Stimulated activated CD8-positive, alpha-beta memory T cell treated with anti-CD3 and anti-CD28 coated beads, Interleukin-7, amount 100 ng/mL, for 4 hours (primary cell): ENCODE results near the gene RABGGTA.
"Not testable (repeated sequence)": the region's sequence is repeated elsewhere in the genome, so short reads cannot be mapped to it uniquely, and the experiment has no call there.

Experiments used
- DNase-seq, 2 donors: peaks; one replicate each; pipeline ENCODE4 v3.0.0-alpha.2; 2020; ENCODE audit warnings: low read depth in 2 of 2

RABGGTA gene

DNA sequence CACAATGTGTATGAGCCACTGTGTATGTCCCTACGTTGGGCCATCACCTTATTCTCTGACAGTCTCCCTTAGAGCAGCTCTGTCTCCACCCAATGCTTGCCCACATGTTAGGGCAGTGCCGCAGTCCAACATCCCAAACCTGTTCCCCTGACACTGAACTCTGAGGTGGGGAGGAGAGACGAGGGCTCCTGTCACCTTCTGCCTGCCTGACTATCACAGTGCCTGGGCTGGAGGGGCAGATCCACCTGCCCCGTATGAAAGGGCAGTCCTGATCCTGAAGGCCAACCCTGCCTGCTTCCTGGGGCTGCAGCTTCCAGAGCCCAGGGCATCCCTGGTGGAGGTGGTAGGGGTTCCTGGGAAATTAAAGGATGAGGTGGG, 10.6 kb downstream of the RABGGTA start:
- DNase-seq: no peak

DNA sequence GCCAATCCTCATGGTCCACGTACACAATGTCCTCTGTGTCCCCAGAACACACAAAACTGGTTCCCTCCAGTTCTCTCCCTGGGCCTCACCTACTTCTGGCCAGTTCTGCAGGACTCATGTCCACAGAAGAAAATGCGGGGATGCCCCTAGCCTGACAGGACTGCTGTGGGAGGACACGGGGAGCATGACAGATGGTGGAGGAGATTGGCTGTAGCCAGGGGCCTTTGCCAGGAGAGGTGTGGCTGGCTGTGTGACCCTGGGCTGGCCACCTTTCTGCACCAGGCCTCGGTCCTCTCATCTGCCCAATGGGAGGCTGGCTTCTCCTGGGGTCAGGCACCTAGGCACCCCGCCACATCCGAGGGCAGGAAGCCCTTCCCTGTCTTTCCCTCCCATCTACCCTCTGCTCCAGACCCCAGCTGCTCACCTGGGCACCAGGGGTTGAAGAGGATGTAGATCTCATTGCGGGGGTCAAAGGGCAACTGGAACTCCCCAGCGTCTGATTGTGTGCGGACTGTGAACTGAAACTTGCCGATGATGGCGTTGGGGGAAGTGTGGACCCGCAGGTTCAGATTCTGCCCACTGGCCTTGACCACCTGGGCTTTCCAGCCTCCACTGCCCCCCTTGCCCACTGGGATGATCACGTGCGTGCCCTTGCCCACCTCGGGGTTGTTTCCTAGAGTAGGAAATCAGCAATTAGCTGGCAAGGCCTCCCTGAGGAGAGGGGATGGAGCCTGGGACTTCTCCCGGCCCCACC, 11.2 kb downstream of the RABGGTA start:
- DNase-seq: no peak

DNA sequence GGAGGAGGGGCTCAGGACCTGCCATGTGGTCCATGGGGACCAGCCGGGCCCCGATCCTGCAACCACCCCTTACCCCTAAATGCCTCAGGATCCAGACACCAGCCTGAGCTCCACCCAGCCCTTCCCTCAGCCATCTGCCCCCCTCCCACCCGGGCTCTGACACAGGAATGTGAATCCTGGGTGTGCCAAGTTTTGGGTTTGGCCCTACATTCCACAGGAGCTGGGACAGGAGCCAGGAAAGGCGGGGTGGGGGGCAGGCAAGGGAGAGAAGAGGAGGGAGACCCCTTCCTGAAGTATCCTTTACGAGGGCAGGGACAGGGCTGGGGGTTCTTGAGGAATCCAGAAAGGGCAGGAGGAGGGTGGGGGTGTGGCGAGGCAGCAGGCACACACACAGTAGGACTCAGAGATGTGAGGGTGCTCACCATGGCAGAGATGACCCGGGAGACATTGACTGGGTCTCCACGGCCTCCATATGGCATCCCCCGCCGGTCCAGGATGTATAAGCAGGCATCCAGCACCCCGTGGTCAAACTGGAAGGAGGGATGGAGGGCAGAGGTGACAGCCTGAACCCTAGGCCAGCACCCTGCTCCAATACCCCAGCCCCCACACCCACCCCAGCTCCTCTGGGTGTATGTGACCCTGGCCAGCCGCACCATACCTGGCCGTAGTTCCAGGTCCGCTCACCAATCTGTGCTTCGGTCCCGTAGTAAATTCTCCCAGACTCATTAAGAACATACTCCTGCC, 11.9 kb downstream of the RABGGTA start:
- no peak for DNase-seq

DNA sequence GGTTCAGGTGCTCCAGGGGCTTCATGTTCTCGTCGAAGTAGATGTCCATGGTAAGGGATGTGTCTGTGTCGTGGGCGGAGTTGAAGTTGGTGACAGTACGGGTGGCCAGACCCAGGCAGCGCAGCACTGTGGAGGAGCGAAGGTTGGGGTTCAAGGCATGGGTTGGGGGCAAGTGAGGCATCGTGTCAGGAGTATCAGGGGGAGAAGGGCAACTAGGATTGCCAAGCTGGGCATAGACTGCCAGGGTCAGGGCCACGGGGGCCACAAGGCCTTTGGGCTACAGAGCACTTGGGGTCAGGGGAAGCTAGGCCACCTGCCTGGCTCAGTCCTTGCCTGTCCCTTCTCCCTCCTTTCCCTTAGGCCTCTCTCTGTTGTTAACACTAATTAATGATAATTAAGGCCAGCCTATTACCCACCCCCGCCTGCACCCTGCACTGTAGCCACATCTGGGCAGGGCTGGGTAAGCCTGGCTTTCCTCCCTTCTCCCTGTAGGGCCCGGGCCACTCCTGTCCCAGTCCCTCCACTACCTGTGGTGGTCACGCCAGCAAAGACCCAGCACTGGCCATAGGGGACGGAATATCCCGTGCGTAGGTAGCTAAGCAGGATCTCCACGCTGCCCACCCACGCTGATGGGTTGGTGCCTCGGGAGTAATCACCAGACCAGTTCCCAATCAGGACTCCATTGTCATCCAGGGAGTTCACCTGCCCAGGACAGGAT, 12.7 kb downstream of the RABGGTA start:
- DNase-seq: no peak

DNA sequence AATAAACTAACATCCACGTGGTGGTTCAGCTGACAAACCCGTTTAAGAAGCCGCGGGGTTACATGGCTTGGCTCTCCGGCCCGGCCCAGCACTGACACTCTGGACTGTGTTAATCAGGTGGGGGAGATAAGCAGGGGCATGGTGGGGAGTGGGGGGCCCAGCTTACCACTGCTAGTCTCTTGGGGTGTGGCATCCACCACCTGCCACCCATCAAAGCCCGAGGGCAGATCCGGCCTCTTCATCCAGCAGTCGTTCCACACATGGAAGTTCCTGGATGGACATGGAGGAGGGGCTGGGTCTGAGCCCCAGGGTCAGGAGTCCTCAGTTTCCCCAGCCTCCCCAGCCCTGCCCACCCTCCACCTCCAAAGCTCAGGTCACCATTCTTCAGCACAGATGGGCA, 13.3 kb downstream of the RABGGTA start:
- no peak for DNase-seq

DNA sequence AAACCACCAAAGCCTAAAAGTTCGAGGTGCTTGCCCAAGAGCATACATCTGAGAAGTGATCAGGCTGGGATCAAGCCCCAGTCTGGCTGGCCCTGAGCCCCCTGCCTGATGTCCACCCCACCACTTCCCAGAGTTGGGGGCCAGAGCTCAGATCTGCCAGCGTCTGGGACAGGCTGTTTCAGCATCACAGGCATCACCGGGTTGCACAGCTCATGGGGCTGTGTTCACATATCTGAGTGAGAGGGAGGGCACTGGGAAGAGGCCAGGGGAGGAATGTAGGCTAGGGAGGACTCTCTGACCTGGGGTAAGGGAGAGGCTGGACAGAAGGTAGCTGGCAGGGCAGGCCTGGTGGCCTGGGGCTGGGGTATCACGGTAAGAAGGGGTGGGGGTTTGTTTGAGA, 14.4 kb downstream of the RABGGTA start:
- no peak for DNase-seq

DNA sequence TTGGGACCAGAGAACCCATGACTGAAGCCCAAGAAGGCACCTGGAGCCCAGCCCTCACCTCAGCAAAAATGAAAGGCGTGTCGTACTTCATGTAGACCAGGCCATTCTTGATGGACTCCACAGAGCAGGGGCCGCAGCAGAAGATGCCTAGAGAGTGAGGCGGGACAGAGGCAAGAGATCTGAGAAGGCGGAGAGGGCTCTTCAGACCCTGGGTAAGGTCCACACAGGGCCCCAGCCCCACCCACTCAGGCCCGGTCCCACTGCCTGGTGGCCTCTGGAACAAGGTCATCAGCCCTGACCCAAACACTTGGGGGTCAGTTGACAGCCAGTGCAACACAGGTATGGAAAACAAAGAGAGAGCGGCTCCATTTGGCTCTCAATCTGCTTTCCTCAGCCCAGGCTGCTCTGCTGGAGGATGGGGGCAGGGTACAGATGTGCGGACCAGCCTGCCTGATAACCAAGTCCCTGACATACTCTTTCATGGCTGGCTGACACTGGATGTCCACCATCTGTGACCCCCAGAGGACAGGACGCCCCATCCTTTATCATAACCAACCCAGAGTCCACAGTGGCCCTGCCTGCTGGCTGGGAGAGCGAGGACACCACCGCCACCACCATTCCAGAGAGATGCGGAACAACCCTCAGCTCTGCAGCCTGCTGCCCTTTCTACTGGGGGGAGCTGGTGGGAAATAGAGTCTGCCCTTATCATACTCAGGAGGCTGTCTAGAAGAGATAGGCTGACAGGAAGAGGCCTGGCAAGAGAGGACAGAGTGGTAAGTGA, 15.3 kb downstream of the RABGGTA start:
- DNase-seq: no peak

DNA sequence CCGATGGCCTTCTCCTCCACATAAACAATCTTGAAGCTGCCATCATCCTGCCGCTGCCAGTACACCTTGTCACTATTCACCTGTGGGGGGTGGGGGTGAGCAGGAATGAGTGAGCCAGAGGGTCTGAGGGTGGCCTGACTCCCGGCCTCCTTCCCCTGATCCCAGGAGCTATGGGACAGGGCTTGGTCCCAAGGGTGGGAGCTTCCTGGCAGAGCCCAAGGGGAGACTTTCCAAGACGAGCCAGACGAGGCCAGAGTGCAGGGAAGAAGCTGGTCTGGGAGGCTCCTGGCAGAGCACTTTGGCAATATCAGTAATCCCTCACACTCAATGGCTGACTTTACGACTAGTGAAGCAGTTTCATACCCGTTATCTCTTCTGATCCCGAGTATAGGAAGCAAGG, 16.0 kb downstream of the RABGGTA start:
- DNase-seq: no peak

DNA sequence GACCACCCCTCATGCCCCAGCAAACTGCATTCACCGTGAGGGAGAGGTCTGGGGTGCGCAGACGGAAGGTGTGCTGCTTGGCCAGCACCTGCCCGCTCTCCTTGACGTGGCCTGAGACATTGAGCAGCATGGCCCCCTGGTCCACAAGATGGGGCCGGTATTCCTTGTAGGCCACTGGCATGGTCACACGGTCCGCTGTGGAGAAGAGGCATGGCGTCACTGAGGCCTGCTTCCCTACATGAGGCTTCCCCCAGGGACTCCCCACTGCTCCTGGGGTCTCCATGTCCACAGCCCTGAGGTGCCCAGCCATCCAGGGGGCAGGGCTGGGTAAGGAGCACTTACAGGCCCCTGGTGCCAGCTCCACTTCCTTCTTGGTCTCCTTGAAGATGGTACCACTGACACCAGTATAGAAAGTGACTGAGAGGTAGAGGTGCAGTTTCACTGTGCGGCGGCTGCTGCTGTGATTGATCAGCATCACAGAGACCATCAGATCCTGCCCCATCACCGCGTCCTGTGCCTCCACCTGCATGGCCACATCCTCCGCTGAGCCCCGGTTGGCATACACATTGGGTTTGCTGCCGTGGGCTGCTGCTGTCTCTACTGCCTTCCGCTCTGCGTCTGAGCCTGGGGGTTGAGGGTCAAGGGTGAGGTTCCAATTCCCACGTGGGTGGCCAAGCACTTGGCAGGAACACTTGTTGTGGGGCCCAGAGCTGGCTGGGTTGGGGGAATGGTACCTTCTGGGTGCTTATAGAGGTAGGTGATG, 16.6 kb downstream of the RABGGTA start:
- no peak for DNase-seq

DNA sequence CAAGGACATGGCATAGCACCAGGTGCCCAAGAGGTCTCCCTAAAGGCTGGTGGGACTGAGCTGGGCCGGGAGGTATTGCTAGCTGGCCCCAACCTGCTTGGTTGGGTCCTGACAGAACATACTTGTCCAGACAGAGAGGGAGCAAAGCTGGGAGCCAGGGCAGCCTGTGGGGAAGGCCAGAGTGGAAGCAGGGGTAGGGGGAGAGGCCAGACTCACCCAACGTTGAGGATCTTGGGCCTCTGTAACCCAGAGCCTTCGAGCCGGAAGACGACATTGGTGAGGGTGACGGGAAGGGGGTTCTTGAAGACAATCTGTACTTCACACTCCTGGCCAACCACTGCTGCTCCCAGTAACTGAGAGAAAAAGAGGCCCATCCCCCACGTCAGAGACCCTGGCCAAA, 17.5 kb downstream of the RABGGTA start:
- DNase-seq: no peak

DNA sequence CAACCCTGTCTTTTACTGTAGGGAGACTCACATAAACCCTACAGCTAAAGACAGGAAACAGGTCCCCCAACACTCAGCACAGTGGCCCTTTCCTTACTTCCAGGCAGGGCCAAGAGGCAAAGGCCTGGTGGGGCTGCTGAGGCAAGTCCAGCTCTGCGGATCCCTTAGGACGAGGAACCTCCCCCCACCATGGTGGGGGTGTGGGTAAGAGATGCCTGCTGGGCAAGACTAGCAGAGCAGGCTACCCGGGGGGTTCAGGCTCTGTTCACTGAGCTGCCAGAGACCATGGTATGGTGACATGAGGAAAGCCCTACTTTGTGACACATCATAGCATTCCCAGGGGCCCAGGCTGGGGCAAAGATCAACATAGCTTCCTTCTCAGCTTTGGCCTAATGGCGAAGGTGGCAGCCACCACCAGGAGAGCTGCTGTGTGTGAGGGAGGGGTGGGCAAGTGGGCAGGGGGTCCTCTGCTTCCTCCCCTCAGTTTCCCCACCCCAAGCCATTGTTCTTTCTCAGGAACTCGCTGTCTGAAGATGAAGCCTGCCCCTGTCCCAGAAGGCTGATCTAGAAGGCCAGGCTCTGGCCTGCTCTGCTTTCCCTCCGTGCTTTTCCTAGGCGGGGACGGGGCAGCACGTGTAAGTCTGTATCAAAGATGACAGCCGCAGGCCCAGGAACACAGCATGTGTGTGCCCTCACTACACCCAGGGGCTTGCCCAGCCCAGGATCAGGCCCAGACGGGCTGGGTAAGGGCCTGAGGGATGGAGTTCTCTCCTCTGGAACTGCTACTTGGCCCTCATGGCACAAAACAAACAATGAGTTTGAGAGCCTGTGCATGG, 18.9 kb downstream of the RABGGTA start:
- DNase-seq: no peak

DNA sequence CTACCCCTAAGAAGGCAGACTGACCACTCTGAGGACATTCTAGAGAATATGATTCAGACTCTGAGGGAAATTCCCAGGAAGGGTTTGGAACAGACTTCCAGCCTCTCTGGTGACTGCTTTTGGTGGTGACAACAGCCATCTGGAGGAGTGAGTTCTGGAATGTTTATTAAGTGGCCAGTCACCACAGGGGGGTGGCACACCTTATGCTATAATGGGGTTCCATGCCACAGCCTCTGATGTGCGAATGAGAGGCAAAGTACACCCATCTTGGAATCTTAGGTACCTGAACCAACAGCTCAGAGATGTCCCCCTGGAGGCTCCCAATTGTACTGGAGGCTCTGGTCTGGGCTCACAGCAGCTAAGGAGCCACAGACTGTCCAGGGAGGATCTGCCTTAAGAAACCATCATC, 19.5 kb downstream of the RABGGTA start:
- no peak for DNase-seq

DNA sequence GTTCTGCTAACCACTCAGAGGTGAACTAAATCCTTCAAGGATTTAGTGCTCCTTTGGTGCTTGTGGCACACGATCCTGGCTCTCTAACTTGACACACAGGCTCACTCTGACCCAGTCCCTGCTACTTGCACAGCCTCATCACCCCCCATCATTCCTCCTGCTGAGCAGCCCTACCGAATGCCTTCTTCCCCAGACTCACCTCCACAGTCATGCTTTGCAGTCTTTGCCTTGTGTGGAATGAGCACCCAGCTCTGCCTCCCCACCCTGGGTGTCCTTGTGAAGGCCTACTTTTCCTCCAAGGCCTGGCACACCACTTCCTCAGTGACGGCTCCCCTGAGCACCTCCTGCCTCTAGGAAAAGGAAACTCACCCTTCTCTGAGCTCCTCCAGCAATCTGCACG, 21.0 kb downstream of the RABGGTA start:
- no peak for DNase-seq

DNA sequence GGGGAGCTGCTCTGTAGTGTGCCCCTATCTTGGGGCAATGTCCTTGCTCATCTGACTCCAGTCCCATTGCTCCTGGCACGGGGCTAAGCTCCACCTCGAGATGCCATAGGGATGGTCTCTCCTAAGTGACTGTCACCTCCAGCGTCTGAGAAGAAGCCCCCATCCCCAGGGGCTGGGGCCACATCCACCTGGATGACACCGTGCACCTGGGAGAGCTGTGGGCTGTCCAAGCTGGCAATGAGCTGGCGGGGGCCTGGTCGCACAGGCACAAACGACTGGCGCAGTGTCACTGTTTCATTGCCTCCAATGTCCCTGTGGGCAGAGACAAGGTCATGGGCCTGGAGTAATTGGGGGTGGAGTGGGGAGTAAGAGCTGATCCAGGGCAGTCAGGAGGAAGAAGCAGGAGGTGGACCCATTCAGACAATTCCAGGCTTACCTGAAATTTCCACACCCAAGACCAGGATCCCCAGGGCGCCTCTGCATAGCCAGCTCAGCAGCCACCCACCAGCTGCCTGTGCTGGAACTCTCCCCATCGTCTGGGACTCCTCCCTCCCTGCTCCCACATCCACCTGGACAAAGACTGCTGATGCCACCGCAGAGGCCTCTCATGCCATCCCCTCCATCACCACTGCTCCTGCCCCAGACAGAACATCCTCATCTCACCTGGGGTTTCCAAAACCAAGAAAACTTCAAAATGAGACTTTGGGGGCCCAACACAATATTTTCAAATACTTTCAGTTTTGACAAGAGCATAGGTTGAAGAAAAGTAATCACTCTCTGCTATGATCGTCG, 22.0 kb downstream of the RABGGTA start:
- DNase-seq: no peak

DNA sequence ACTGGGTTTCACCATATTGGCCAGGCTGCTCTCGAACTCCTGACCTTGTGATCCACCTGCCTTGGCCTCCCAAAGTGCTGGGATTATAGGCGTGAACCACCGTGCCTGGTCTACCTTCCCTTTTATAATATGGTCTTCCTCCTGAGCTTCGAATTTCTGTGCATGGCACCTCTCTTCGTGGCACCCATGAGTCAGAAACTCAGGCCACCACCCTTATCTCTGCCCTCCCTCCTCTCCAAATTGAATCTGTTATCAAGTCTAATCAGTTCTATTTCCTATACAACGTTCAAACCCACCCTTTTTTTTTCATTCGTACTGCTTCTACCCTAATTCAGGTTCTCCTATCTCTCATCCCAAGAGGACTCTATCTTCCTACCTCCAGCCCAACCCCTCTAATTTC, 24.0 kb downstream of the RABGGTA start:
- no peak for DNase-seq

DNA sequence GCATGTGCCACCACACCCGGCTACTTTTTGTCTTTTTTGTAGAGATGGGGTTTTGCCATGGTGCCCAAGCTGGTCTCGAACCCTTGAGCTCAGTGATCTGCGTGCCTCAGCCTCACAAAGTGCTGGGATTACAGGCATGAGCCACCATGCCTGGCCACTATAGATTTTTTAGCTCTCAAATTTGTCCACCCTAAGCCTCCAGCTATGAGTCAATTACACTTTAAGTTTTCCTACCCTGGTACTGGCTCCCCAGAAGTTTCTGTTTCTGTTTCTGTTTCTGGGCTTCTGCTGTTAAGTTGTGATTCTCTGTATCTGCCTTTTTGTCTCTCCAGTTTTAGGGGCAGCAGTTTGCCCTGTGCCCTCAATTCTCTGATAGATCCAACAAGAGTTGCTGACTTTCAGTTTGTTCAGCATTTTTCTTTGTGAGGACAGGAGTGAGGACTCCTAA, 24.6 kb downstream of the RABGGTA start:
- DNase-seq: no peak

DNA sequence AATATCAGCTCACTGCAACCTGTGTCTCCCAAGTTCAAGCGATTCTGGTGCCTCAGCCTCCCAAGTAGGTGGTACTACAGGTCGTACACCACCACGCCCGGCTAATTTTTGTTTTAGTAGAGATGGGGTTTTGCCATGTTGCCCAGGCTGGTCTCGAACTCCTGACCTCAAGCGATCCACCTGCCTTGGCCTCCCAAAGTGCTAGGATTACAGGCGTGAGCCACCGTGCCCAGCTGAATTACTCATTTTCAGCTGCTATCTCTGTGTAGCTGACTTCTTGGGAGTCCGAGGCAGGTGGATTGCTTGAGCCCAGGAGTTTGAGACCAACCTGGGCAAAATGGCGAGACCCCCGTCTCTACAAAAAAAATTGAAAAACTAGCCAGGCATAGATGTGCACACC, 26.0 kb downstream of the RABGGTA start:
- not testable (repeated sequence) for DNase-seq

DNA sequence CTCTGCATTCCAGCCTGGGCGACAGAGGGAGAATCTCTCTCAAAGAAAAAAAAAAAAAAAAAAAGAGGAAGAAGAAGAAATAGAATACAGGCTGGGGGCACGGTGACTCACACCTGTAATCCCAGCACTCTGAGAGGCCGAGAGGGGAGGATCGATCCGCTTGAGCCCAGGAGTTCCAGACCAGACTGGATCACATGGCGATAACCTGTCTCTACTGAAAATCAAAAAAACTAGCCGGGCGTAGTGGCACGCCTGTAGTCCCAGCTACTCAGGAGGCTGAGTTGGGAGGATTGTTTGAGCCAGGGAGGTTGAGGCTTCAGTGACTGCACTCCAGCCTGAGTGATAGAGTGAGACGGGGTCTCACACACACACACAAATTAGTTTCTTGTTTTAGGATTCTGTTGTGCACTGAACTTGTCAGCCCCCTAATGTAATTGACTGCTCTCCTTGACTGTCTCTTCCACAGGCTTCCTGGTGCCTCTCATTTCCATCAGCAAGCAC, 28.0 kb downstream of the RABGGTA start:
- DNase-seq: no peak

DNA sequence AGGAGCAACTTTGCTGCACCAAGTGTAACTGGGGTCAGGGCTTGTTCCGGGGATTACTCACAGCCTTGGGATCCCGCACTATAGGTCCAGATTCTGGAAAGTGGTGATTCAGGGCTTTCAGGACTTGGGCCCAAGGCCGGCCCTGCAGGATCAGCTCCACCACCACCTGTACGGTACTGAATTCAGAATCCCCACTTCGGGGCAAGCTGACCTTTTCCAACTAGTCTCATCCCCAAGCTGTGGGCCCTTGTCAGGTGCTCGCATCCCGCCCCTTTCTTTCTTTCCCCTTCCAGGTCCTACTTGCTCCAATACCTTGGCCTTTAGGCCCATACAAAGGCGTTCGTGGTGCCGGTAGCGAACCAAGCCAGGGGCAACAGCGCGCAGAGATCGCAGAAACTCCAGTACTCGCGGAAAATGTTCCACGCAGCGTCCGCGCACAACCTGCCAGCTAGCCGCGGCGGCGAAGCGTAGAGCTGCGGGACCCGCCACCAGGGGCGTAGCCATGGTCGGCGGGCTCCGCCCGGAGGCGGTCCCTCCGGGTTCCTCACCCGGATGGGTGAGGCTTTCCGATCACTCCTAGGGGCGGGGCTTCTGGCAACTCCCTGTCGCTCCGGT, 29.5 kb downstream of the RABGGTA start:
- DNase-seq: peak; percentile 87 to 90
